PC-9 (cell line): Measurements from ENCODE around the gene DPYD.

Source experiments
- EZH2 ChIP-seq: fragments of 200-600 bp; sonication (generic); IDR thresholded peaks from 2 replicates; pipeline ENCODE4 v1.8.0; 2017; ENCODE audit warnings: antibody characterized with exemption, low read depth
- TF ChIP-seq, protein P1 (sequence below): fragments of 200-600 bp; sonication (generic); conservative IDR thresholded peaks from 2 replicates; pipeline ENCODE4 v1.6.1; 2017; ENCODE audit warnings: mixed run types, antibody characterized with exemption, mild to moderate bottlenecking, moderate library complexity

DNA sequence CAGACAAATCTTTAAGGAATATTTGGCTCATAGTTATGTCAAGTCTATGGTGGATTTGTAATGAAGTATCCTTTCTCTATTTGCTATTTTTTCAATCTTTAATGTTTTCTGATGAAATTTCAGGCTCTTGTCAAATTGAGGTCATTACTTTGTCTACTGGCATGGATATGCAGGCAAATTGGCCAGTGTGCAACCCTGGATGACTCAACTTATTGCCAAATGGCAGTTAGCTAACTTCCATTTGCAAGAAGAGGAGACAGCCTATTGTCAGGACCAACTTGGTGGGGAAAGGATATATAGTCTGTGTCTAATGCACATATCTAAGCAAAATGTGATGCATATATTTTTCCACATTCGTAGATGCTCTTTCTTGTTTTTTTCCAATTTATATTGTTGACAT, 668.8 kb downstream of the DPYD start:
- TF ChIP-seq, protein P1, sequence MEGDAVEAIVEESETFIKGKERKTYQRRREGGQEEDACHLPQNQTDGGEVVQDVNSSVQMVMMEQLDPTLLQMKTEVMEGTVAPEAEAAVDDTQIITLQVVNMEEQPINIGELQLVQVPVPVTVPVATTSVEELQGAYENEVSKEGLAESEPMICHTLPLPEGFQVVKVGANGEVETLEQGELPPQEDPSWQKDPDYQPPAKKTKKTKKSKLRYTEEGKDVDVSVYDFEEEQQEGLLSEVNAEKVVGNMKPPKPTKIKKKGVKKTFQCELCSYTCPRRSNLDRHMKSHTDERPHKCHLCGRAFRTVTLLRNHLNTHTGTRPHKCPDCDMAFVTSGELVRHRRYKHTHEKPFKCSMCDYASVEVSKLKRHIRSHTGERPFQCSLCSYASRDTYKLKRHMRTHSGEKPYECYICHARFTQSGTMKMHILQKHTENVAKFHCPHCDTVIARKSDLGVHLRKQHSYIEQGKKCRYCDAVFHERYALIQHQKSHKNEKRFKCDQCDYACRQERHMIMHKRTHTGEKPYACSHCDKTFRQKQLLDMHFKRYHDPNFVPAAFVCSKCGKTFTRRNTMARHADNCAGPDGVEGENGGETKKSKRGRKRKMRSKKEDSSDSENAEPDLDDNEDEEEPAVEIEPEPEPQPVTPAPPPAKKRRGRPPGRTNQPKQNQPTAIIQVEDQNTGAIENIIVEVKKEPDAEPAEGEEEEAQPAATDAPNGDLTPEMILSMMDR: no peak
- no peak for TF ChIP-seq EZH2
